GM12864 (cell line): ENCODE results near the gene CLK3.
"Not testable (repeated sequence)": the region's sequence is repeated elsewhere in the genome, so short reads cannot be mapped to it uniquely, and the experiment has no call there.

Source experiments
- DNase-seq: peaks from one replicate; pipeline ENCODE4 v3.0.0-alpha.2; 2011; ENCODE audit warnings: low read depth
- H3K4me3 ChIP-seq: 2 replicates; pipeline ENCODE4 v1.5.1; 2011; ENCODE audit warnings: mild to moderate bottlenecking, low read depth, low read length, control low read depth
- CTCF ChIP-seq: IDR thresholded peaks from 2 replicates; pipeline ENCODE4 v1.5.1; 2011; ENCODE audit warnings: low read depth, mild to moderate bottlenecking, moderate library complexity, low read length, control low read depth, inconsistent platforms; ENCODE audit errors: missing control alignments

Gene CLK3

GRCh38 chr15:74653426-74654102 lies 37.9 kb downstream of the CLK3 start:
- no peak for TF ChIP-seq CTCF
- no peak for DNase-seq
- H3K4me3 ChIP-seq = no peak overlapping the region

GRCh38 chr15:74655424-74655823 lies 39.8 kb downstream of the CLK3 start:
- no peak overlapping the region for H3K4me3 ChIP-seq
- DNase-seq = no peak
- no peak for TF ChIP-seq CTCF

GRCh38 chr15:74656935-74657535 lies 41.4 kb downstream of the CLK3 start:
- no peak for TF ChIP-seq CTCF
- no peak for DNase-seq
- no peak overlapping the region for H3K4me3 ChIP-seq

GRCh38 chr15:74657846-74658245 lies 42.2 kb downstream of the CLK3 start:
- no peak for TF ChIP-seq CTCF
- DNase-seq = no peak
- H3K4me3 ChIP-seq = no peak overlapping the region

GRCh38 chr15:74661280-74661679 lies 45.6 kb downstream of the CLK3 start:
- DNase-seq, H3K4me3 ChIP-seq: not testable (repeated sequence)

- TF ChIP-seq CTCF = no peak
- no peak overlapping the region for H3K4me3 ChIP-seq
- no peak for DNase-seq
Measured at GRCh38 chr15:74662064-74662860, 46.6 kb downstream of the CLK3 start.

- TF ChIP-seq CTCF = no peak
- no peak for DNase-seq
Measured at GRCh38 chr15:74663303-74664027, 47.8 kb downstream of the CLK3 start.

More at GRCh38 chr15:74663303-74664027, 47.8 kb downstream of the CLK3 start:
- H3K4me3 ChIP-seq = no peak overlapping the region
